Measurements from ENCODE around the gene CYSTM1. TPM values are rescaled to one million over a fixed set of nuclear protein-coding genes. Genes with fewer than 3 reads are reported as not detected.
A peak's percentile ranks its signal among the peaks of the same experiment; 100 is the strongest.

Gene CYSTM1
- total RNA-seq, 1 donor from 2014 or later: 93.3 TPM

GRCh38 chr5:140217299-140218026 is 42.5 kb downstream of the CYSTM1 start:
- no peaks in the 10 kb centered on the region for H3K36me3 ChIP-seq
- peaks cover 85% of the 10 kb centered on the region for H3K4me1 ChIP-seq
- no peak for DNase-seq
- no peak for TF ChIP-seq CTCF (IDR thresholded peaks at IDR 0.05; ENCODE audit: borderline replicate concordance)
- H3K27me3 ChIP-seq (ENCODE audit: low read depth): no peaks in the 10 kb centered on the region
- no peak overlapping the region for H3K4me3 ChIP-seq
- peak overlapping the region; percentile 20 for H3K27ac ChIP-seq (replicated peaks)
- no peaks in the 10 kb centered on the region for H3K9me3 ChIP-seq (replicated peaks)
- intact Hi-C loops (cut with micrococcal nuclease): no loop called here

GRCh38 chr5:140219068-140219991 is 44.3 kb downstream of the CYSTM1 start:
- peak overlapping the region; percentile 71 for H3K27ac ChIP-seq (replicated peaks)
- no peaks in the 10 kb centered on the region for H3K9me3 ChIP-seq (replicated peaks)
- H3K27me3 ChIP-seq (ENCODE audit: low read depth): no peaks in the 10 kb centered on the region
- no peak for DNase-seq
- intact Hi-C loops (cut with micrococcal nuclease): no loop called here
- no peak for TF ChIP-seq CTCF (IDR thresholded peaks at IDR 0.05; ENCODE audit: borderline replicate concordance)
- H3K36me3 ChIP-seq: no peaks in the 10 kb centered on the region
- no peak overlapping the region for H3K4me3 ChIP-seq
- H3K4me1 ChIP-seq: peaks cover 100% of the 10 kb centered on the region

GRCh38 chr5:140220032-140220697 is 45.2 kb downstream of the CYSTM1 start:
- intact Hi-C loops (cut with micrococcal nuclease): no loop called here
- Histone ChIP-seq H3K36me3 (no peaks in the 10 kb centered on the region), H3K4me3 (no peak overlapping the region), H3K4me1 (peaks cover 100% of the 10 kb centered on the region), H3K27ac (replicated peaks) (peak overlapping the region; percentile 71), H3K9me3 (replicated peaks) (no peaks in the 10 kb centered on the region), H3K27me3 (ENCODE audit: low read depth) (no peaks in the 10 kb centered on the region)
- TF ChIP-seq CTCF (IDR thresholded peaks at IDR 0.05; ENCODE audit: borderline replicate concordance): no peak
- no peak for DNase-seq

GRCh38 chr5:140220698-140221064 is 45.7 kb downstream of the CYSTM1 start:
- no peak for DNase-seq
- Histone ChIP-seq H3K4me3 (no peak overlapping the region), H3K36me3 (no peaks in the 10 kb centered on the region), H3K9me3 (replicated peaks) (no peaks in the 10 kb centered on the region), H3K27ac (replicated peaks) (peak overlapping the region; percentile 71), H3K4me1 (peaks cover 100% of the 10 kb centered on the region), H3K27me3 (ENCODE audit: low read depth) (no peaks in the 10 kb centered on the region)
- TF ChIP-seq CTCF (IDR thresholded peaks at IDR 0.05; ENCODE audit: borderline replicate concordance): no peak
- intact Hi-C loops (cut with micrococcal nuclease): no loop called here

GRCh38 chr5:140221697-140222223 is 46.8 kb downstream of the CYSTM1 start:
- TF ChIP-seq CTCF (IDR thresholded peaks at IDR 0.05; ENCODE audit: borderline replicate concordance): no peak
- Histone ChIP-seq H3K36me3 (no peaks in the 10 kb centered on the region), H3K27me3 (ENCODE audit: low read depth) (no peaks in the 10 kb centered on the region), H3K4me3 (no peak overlapping the region), H3K9me3 (replicated peaks) (no peaks in the 10 kb centered on the region), H3K27ac (replicated peaks) (peak overlapping the region; percentile 71), H3K4me1 (peaks cover 94% of the 10 kb centered on the region)
- DNase-seq: no peak
- intact Hi-C loops (cut with micrococcal nuclease): no loop called here

Data from left ventricle myocardium inferior (tissue), 1 donor.